HG03378 (cell line): ENCODE measurements around the gene ROBO1.
A peak's percentile ranks its signal among the peaks of the same experiment; 100 is the strongest.

Experiments used
- ATAC-seq: cut with Tn5 transposase; IDR thresholded peaks from one replicate; pipeline ENCODE4 v1.9.1; 2021; ENCODE audit warnings: mild to moderate bottlenecking, moderate library complexity; ENCODE audit not compliant: unreplicated experiment

The ROBO1 gene

DNA sequence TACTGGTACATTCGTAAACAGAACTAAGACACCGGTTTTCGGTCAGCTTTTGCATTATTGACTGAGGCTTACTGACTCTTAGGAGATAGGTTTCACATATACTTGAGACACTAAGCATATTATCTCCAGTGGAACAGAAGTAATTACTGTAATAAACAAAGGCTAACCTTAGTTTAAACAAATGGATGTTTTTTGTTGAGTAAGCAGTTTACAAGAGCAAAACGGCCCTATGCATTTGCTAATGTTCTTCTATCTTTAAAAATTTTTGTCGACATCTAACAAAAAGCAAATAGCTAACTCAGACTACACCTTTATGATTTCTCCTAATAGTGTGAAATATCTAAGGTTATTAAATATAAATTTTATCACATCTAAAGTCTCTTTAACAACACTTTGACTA lies 664.5 kb downstream of the ROBO1 start:
- no peak for ATAC-seq

DNA sequence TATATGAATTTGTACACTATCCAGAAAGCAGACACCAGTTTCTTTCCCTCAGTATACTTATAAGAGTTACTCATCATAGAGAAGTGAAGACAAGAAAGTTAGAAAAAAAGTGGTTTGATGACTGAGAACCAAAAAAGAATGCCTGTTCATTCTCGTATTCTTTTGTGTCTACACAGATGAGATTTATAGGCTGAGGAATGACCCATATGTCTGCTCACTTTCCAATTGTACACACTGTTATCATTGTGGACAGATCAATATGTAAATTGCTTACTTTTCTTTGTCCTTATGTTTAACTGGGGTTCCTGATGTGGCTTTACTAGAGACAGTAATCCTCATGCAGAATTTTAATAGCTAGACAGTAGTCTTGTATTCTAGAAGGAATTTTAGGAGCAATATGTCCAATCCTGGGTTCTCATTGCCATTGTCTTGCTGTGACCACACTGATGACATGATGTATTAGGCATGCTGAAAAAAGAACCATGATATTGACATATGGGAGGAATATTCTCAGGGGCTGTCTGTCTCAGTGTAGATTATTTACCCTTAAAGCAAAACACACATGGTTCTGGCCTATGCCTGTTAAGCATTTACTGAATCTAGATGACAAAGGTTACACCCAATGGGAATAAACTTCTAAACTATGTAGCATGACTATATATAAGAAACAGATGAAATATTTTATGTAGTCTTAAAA lies 669.7 kb downstream of the ROBO1 start:
- no peak for ATAC-seq

DNA sequence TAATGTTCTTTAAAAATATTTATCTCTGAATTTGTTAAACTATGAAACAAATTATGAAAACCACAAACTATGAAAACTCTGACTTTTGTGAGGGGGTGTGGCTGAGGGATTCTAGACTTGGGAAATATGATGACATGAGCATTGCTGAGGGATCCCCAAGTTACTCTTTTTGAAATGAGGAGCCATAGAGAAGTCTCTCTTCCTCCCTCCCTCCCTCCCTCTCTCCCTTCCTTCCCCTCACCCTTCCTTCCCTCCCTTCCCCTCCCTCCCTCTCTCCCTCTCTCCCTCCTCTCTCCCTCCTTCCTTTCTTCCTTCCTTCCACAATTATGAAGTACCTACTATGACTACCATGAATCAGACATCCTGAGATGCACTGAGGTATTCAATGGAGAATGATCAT lies 673.1 kb downstream of the ROBO1 start:
- ATAC-seq = no peak

DNA sequence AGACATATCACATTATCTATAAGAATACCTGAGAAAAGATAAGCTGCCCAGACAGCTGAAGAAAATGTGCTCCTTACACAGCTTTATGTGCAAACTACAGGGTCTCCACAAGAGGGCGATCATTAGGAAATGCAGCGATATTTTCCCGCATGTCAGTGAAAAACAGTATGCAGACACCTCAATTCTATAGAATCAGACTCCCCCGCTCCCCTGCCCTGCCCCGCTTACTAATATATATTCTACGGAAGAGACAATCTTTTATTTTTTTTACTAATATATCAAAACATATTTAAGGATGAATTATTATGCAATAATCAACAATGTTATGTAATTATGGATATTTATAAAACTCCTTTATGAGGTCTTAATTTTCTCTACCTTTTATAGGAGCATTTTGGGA lies 681.3 kb downstream of the ROBO1 start:
- ATAC-seq = peak; percentile 95

DNA sequence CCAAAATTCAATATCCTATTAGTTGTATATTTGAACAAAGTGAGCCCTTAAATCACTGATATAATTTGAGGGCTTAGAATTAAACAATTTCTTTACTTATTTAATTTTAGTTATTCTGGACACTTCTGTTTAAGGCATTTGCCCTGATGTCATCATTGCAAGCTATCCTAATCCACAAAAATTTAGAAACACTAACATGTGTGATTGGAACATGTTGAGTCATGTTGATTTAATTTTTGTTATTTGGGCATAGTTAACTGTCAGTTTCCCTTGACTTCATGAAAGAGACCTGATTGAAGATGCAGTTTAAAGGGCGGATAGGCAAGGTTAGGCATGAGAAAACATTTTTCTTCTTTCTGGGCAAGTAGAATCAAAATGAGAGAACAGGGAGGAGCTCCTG lies 682.6 kb downstream of the ROBO1 start:
- ATAC-seq = no peak

DNA sequence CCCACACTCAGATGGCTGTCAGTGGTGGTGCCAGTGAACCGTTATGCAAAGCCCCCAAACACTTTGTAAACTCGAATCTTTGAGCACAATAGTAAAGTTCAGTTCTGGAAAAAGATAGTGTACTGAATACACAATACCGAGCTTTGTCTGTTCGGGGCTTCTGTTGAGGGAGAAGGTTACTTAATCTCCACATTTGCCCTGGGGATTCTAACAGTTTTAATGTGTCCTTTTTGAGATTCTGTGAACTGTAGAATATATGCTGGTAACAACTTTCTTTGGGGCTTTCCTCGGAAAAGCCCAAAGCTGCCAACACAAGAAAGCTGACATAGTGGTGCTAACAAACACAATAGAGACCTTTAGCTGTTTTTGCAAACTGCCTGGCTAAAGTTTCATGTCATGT lies 686.5 kb downstream of the ROBO1 start:
- ATAC-seq = no peak

DNA sequence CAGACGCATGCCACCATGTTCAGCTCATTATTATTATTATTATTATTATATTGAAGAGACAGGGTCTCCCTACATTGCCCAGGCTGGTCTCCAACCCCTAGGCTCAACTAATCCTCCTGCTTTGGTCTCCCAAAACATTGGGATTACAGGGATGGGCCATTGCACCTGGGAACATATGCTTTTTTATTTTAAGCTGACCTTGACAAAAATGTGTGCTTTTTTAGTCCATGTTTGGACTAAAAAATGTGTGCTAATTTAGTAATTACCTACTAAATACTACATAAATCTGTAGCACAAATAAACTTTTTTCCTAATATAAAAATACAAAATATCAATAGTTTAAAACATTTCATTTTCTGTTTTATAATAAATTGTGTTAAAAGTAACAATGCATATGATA lies 693.2 kb downstream of the ROBO1 start:
- ATAC-seq = no peak

DNA sequence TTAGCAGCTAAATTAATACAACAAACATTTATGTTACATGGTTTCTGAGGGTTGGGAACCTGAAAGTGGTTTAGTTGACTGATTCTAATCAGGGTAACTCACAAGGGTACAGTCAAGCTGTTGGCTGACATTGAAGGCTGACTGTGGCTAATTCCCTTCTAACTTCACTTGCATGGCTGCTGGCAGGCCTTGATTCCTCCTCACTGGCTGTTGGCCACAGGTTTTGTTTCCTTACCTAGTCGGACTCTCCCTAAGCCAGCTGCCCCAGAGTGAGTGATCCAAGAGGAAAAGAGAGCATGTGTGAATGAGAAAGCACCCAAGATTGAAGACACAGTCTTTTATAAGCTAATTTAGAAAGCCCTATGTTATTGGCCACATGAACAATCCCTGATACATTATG lies 700.1 kb downstream of the ROBO1 start:
- ATAC-seq = no peak

DNA sequence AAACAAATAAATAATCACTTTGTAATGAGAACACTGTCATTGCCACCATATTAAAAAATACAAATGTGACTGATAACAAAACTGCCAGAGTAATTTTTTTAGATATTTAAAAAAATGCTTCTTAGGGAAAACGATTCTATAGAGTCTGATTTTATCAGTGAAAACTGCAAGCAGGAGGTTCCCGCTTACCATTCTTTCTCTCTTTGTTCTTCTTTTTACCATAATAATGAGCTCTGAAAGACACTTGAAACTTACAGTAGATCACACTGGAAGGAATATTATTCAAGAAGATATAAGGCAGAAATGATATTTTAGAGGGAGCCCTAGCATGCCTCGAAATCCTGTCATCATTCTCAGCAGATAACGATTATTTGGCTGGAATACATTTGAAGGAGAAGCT lies 701.3 kb downstream of the ROBO1 start:
- ATAC-seq = no peak

DNA sequence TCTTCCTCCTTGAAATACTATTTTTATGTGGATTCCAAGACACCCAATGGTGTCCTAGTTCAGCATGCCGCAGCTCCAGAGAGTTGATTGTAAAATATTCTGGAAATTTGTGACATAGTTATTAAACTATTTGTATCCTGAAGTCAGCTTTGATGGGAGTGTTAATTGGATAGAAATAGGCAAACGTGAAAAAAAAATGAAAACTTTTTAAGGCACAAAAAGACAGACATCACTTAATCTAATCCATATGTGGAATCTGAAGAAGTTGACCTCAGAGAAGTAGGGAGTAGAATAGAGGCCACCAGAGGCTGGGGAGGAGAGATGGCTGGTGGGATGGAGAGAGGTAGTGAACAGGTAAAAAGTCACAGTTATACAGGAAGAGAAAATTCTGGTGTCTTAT lies 704.2 kb downstream of the ROBO1 start:
- ATAC-seq = no peak

DNA sequence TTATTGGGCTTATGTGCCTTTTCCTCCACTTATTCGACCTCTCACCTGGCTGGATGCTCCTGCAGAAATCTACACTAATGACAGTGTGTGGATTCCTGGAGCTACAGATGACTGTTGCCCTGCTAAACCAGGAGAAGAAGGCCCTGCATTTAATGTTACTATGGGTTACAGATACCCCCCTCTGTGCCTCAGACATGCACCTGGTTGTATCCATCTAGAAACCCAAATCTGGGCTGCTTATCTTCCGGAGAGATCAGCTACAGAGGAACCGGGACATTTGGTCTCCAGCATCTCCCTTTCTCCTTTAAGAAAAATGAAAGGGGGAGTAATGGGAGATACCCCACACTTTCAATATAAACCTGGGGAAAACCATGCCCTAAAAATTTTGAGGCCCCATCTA lies 710.0 kb downstream of the ROBO1 start:
- ATAC-seq = no peak

DNA sequence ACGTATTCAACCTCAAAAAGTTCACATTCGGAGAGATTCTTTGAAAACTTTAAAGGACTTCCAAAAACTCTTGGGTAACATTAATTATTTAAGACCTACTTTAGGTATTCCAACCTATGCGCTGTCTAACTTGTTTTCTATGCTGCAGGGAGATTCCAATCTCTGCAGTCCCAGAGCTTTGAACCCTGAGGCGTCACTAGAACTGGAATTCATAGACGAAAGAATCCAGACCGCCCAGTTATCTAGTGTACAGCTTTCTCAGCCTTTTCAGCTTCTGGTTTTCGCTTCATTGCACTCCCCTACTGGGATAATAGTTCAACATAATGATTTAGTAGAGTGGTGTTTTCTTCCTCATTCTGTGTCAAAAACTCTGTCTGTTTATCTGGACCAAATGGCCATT lies 711.3 kb downstream of the ROBO1 start:
- ATAC-seq = no peak

DNA sequence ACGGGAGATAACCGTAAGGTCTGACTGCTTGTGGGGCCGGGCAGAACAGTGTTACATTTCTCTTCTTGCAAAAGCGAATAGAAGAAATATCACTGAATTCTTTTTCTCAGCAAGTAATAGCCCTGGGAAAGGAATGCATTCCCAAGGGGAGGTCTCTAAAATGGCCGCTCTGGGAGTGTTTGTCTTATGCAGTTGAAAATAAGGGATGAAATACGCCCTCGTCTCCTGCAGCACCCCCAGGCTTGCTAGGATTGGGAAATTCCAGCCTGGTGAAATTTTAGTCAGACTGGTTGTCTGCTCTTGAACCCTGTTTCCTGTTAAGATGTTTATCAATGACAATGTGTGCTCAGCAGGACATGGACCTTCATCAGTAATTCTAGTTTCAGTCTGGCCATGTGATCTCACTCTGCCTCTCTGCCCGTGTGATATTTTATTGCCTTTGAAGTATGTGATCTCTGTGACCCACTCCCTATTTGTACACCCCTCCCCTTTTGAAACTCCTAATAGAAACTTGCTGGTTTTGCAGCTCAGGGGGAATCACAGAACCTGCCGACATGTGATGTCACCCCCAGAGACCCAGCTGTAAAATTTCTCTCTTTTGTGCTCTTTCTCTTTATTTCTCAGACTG lies 715.6 kb downstream of the ROBO1 start:
- no peak for ATAC-seq

DNA sequence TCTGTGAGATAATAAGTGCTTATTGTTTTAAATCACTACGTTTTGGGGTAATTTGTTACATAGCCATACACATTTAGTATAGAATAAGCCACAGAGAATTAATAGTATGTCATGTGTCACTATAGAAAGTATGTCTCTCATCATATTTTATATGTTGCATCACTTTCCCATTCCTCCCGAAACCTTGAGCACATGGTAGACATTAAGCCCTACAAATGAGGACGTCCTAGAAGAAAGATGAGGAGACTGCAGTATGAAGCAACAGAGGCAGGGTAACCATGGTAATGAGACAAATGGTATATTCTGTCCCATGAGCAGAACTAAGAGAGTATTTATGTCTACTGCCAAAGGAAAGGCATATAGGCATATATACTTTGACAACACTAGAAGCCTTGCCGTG lies 720.2 kb downstream of the ROBO1 start:
- no peak for ATAC-seq

DNA sequence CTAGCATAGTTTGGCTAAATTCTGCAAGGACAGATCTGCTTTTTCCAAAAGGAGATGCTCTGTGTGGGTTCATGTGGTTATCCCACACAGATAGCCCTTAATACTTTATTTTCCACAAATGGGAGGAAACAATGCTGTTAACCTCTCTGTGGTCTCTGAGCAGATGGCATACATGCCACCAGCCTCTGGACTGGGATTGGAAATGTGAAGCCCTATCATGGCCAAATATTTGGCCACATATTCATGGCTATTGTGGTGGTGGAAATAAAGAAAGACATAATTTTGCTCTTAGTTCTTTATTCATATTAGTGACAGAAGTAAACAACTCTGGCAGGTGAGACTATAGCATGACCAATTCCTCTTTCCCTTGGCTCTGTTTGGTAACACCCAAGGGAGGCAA lies 726.2 kb downstream of the ROBO1 start:
- no peak for ATAC-seq

DNA sequence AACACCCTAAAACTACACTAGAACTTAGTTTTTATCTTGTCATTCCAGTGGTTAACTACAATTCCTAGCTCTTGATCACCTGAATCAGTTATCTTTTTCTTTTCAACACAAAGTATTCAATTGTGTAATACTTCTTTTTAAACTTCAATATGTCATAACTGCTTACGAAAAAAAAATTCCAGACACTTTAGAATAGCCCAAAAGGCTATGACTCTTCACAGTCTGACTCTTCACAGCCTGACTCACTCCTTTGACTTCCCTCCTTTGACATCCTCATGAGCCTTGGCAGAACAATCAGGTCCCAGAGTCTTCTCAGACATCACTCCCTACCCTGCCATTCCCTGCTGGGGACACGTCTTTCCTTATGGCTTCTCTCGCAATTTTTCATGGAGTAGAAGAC lies 727.1 kb downstream of the ROBO1 start:
- ATAC-seq = no peak

DNA sequence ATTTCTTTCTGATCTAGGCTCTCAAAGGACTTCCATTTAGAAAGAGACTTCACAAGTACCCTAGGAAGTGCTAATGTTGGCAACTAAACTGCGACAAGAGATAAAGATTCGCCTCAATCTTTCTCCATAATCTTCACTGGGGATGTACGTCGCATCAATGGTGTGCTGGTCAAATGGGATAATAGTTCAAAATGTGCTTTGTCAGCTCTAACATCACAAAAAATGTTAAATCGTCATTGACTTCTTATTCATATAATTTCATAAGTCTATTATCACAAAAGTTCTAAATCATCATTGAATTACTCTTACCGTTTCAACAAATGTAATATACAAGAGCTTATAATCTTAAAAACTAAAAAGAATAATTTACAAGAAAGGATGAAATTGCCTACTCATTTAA lies 727.7 kb downstream of the ROBO1 start:
- no peak for ATAC-seq

DNA sequence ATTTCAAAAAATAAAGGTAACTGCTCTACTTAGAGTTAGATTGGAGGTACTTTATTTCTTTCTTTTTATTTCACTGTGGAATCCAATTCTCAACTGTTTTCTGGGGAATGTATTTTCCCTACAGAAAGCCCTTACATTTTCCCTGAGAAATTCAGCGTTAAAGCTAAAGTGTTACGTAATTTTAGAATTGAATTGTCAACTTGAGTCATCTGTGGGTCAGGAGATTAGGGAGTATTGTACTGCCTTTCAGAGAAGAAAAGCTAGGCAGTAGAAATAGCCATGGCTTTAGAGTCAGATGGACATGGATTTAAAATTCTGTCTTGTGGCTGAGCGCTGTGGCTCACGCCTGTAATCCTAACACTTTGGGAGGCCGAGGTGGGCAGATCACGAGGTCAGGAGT lies 728.6 kb downstream of the ROBO1 start:
- no peak for ATAC-seq

DNA sequence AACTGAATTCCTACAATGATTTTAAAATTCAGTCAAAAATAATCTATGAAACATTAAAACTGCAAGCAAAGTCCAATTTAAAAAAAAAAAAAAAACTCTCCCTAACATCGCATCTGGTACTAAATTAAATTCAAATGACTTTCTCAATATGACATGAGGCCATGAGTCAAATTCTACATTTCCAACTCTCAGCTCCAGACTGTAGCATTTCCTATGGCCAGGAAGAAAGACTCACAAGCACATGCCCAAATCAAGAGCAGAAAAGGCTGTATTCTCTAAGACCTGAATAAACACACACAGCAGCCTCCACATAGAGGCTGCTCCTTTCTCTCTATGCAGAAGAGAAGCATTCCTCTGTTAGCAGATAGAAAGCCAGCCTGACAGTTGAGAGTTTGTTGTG lies 729.2 kb downstream of the ROBO1 start:
- no peak for ATAC-seq

DNA sequence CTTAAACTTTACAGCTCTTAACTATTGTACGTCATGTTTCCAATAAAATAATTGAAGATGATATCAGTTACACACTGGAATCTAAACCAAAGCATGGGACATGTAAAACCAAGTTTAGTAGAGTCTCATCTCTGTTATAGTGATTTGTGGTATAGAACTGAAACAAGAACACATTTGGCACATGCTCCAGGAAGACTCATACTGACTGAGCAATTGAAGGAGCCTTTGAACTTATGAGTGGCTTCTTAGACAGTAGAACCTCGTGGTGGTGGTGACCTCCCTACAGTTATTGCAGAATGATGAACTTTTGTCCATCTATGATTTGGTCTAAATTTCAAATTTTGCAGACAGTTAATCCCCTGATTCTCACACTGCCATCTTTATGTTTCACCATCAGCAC lies 729.7 kb downstream of the ROBO1 start:
- no peak for ATAC-seq

DNA sequence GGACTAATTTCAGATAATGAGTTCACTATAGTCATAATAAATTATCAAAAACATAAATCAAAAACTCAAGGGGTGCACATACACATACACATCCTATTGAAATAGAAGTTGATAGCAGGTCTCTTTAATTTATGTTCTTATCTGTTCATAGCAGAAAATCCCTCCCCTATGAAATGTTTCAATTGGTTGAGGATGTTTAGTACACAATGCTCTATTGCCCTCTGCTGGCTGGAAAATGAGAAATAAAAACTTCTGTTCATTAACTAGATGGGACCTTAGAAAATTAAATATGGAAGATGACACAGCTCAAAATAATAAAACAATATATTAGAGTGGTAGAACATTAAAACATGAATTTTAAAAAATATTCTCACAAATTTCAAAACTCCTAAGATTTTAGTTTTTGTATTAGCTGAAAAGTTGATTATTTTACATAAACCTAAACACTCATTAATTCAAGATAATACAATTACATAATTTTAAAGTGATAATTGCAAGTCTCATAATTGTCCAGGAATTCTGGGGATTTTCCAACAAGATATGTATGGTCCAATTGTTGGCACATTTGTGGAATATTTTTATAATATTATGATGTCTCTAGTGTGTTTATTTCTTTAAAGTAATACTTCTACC lies 735.0 kb downstream of the ROBO1 start:
- peak; percentile 69 for ATAC-seq

DNA sequence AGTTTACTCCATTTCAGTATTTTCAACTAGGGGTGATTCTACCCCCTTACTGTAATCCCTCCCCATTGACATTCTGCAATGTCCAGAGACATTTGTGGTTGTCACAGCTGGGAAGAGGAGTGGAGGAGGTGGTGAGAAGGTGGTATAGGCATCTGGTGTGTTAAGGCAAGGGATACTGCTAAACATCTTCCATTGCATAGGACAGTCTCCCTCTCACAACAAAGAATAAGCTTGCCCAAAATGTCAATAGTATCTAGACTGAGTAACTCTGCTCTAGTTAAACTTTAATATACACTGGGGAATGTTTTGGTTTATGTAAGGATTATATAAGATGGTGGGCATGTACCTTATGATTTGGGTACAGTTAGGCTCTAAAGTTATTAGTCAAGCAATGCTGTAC lies 737.6 kb downstream of the ROBO1 start:
- ATAC-seq = no peak

DNA sequence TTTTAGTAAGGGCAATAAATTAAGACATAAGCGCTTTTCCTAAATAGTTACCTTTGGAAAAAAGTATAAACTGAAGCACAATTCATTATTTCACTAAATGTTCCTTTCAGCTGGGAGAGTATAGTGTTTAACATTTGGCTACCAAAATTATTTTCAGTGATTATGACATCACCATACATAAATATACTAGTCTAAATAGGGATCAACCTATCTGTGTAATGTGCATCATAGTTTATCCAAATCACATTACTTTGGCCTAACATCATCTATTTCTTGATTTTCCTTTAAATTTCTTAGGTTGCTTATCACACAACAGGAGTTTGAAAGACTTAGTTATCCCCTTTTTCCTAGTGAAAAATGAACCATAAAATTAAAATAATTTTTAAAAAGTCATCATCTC lies 738.9 kb downstream of the ROBO1 start:
- ATAC-seq = no peak
